KMS-11 (cell line): ENCODE measurements around the gene FBXL5.

Source experiments
- H2AFZ ChIP-seq: fragments of 200-600 bp; sonication (generic); 2 replicates; pipeline ENCODE4 v1.6.1; 2016; ENCODE audit warnings: antibody characterized with exemption, mixed run types, low read depth
- H3K27ac ChIP-seq: fragments of 200-600 bp; sonication (generic); 2 replicates; pipeline ENCODE4 v1.6.1; 2016; ENCODE audit warnings: mild to moderate bottlenecking, mixed run types
- H3K27me3 ChIP-seq: fragments of 200-600 bp; sonication (generic); 2 replicates; pipeline ENCODE4 v1.6.1; 2017; ENCODE audit warnings: mild to moderate bottlenecking, low read depth, mixed run types, moderate library complexity; ENCODE audit not compliant: insufficient read depth
- H3K36me3 ChIP-seq: fragments of 200-600 bp; sonication (generic); 2 replicates; pipeline ENCODE4 v1.6.1; 2017; ENCODE audit warnings: mild to moderate bottlenecking, mixed run types; ENCODE audit not compliant: insufficient read depth
- H3K4me1 ChIP-seq: fragments of 200-600 bp; sonication (generic); 2 replicates; pipeline ENCODE4 v1.6.1; 2016; ENCODE audit warnings: mild to moderate bottlenecking, low read depth, mixed run types; ENCODE audit not compliant: poor library complexity, severe bottlenecking
- H3K4me2 ChIP-seq: fragments of 200-600 bp; sonication (generic); 2 replicates; pipeline ENCODE4 v1.7.0; 2016; ENCODE audit warnings: mild to moderate bottlenecking, mixed run types
- H3K4me3 ChIP-seq: fragments of 200-600 bp; sonication (generic); IDR thresholded peaks from 2 replicates; pipeline ENCODE4 v1.6.1; 2017; ENCODE audit warnings: low read depth, low read length, mixed read lengths; ENCODE audit not compliant: insufficient read depth
- H3K79me2 ChIP-seq: fragments of 200-600 bp; sonication (generic); 2 replicates; pipeline ENCODE4 v1.6.1; 2016; ENCODE audit warnings: low read depth, mixed run types; ENCODE audit not compliant: insufficient read depth
- H3K9ac ChIP-seq: fragments of 200-600 bp; sonication (generic); 2 replicates; pipeline ENCODE4 v1.6.1; 2016; ENCODE audit warnings: mild to moderate bottlenecking, mixed run types
- H4K20me1 ChIP-seq: fragments of 200-600 bp; sonication (generic); 2 replicates; pipeline ENCODE4 v1.6.1; 2016; ENCODE audit warnings: mild to moderate bottlenecking, mixed run types; ENCODE audit not compliant: insufficient read depth
- CTCF ChIP-seq: fragments of 200-600 bp; sonication (generic); conservative IDR thresholded peaks from 2 replicates; pipeline ENCODE4 v1.6.1; 2017; ENCODE audit warnings: low read depth, mild to moderate bottlenecking, antibody characterized with exemption, low read length, moderate library complexity, mixed read lengths

FBXL5 gene

GRCh38 chr4:15569746-15570145 is 85.4 kb downstream of the FBXL5 start:
- H3K36me3 ChIP-seq = no peaks in the 10 kb centered on the region
- H3K9ac ChIP-seq = no peak overlapping the region
- H3K4me1 ChIP-seq = no peaks in the 10 kb centered on the region
- H2AFZ ChIP-seq = no peak overlapping the region
- no peak overlapping the region for H3K27ac ChIP-seq
- H3K79me2 ChIP-seq = no peaks in the 10 kb centered on the region
- H3K4me3 ChIP-seq = no peak overlapping the region
- H3K4me2 ChIP-seq = no peak overlapping the region
- no peaks in the 10 kb centered on the region for H4K20me1 ChIP-seq
- H3K27me3 ChIP-seq = no peaks in the 10 kb centered on the region
- TF ChIP-seq CTCF = no peak

GRCh38 chr4:15568821-15569220 is 86.3 kb downstream of the FBXL5 start:
- Histone ChIP-seq H3K9ac (no peak overlapping the region), H3K79me2 (no peaks in the 10 kb centered on the region), H3K4me3 (no peak overlapping the region), H3K36me3 (no peaks in the 10 kb centered on the region), H3K4me1 (no peaks in the 10 kb centered on the region), H3K4me2 (no peak overlapping the region), H3K27ac (no peak overlapping the region), H3K27me3 (no peaks in the 10 kb centered on the region), H2AFZ (no peak overlapping the region), H4K20me1 (no peaks in the 10 kb centered on the region)
- TF ChIP-seq CTCF = no peak

DNA sequence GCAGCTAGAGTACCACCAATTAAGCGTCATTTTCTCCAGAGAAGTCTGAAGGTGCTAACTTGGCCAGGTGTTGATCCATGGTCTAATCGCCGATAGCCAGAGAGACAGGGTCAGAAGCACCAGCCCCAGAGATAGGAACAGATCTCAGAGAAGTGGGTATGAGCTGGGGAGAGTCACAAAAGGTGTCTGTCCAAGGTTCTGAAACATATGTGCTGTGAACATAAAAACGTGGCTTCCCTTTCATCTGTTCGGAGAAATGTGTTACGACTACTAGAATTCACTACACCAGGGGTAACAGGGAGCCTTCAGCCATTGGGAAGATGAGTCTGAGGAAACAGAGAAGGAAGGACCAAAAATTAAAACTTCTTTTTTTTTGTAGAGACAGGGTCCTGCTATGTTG is 91.3 kb downstream of the FBXL5 start:
- Histone ChIP-seq H3K4me2 (no peak overlapping the region), H3K79me2 (no peaks in the 10 kb centered on the region), H4K20me1 (no peaks in the 10 kb centered on the region), H3K4me1 (no peaks in the 10 kb centered on the region), H2AFZ (no peak overlapping the region), H3K9ac (no peak overlapping the region), H3K36me3 (no peaks in the 10 kb centered on the region), H3K27me3 (no peaks in the 10 kb centered on the region), H3K27ac (no peak overlapping the region), H3K4me3 (no peak overlapping the region)
- TF ChIP-seq CTCF = no peak

- H3K4me1 ChIP-seq = no peaks in the 10 kb centered on the region
- H3K4me3 ChIP-seq = no peak overlapping the region
- H3K9ac ChIP-seq = no peak overlapping the region
- H3K36me3 ChIP-seq = no peaks in the 10 kb centered on the region
- H2AFZ ChIP-seq = no peak overlapping the region
- no peak overlapping the region for H3K4me2 ChIP-seq
- TF ChIP-seq CTCF = no peak
- no peaks in the 10 kb centered on the region for H4K20me1 ChIP-seq
- no peak overlapping the region for H3K27ac ChIP-seq
- no peaks in the 10 kb centered on the region for H3K79me2 ChIP-seq
- H3K27me3 ChIP-seq = no peaks in the 10 kb centered on the region
These were observed 92.5 kb downstream of the FBXL5 start for GRCh38 chr4:15562623-15563022.

GRCh38 chr4:15562114-15562513 is 93.0 kb downstream of the FBXL5 start:
- no peak for TF ChIP-seq CTCF
- Histone ChIP-seq H3K36me3 (no peaks in the 10 kb centered on the region), H3K27me3 (no peaks in the 10 kb centered on the region), H2AFZ (no peak overlapping the region), H4K20me1 (no peaks in the 10 kb centered on the region), H3K4me2 (no peak overlapping the region), H3K27ac (no peak overlapping the region), H3K79me2 (no peaks in the 10 kb centered on the region), H3K4me1 (no peaks in the 10 kb centered on the region), H3K9ac (no peak overlapping the region), H3K4me3 (no peak overlapping the region)
